ENCODE data around the gene LDLRAP1. TPM values are rescaled to one million over a fixed set of nuclear protein-coding genes. Genes with fewer than 3 reads are reported as not detected.

The LDLRAP1 gene
- total RNA-seq, 8 experiments from 2014 or later: 0.38 to 35.0 (median 4.5) TPM

DNA sequence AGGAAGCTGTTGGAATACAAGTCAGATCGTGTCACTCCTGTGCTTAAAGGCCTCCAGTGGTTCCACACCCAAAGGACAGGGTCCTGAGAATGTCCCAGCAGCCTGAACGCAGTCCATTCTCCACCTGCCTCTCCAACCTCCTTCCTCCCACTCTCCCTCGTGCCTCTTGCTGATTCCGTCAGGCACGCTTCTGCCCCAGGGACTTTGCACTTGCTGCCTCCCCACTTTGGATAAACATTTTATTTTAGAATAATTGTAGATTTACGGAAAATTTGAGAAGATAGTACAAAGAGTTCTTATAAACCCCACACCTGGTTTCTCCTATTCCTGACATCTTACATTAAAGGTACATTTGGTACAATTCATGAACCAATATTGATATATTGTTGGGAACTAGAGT is 28.4 kb upstream of the LDLRAP1 start:
- WGBS, 10 experiments: 58 to 100% (median 91%) methylated on average over 3 to 6 of the region's 6 CpGs; no CpG with 5 or more reads in 3 of the 10 experiments
- H3K4me3 ChIP-seq: no peak overlapping the region
- ATAC-seq (replicated peaks in 6 of 8): no peak
- H3K4me1 ChIP-seq (replicated peaks in 1 of 2): no peaks in the 10 kb centered on the region
- no peak overlapping the region for H3K27ac ChIP-seq
- in situ Hi-C loops (cut with MboI; ENCODE audit: low pct_unique_long_range_greater_than_20kb in 2 of 9, low sequenced_read_pairs in 9 of 9, unreplicated experiment in 9 of 9): no loop called here

DNA sequence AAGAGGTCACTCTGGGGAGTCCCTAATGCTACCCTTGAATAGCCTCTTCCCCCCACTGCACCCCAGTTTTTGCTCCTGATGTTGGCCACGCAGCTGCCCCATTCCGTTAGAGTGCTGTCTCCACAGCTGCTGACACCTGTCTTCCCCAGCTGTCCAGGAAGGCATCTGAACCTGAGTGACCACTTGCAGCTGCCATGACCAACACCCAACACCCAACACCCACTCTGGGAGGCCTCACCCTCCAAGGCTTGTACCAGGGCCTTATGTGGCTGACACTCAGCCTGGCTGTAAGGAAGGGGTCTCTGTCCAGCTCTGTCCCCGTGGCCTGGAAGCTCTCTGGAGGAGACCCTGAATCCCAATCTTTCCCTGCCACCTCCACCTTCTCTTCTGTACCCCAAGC is 26.7 kb upstream of the LDLRAP1 start:
- Histone ChIP-seq H3K4me1 (replicated peaks in 1 of 2) (no peaks in the 10 kb centered on the region), H3K4me3 (no peak overlapping the region), H3K27ac (no peak overlapping the region)
- no peak for ATAC-seq (replicated peaks in 6 of 8)
- in situ Hi-C loops (cut with MboI; ENCODE audit: low pct_unique_long_range_greater_than_20kb in 2 of 9, low sequenced_read_pairs in 9 of 9, unreplicated experiment in 9 of 9): no loop called here
- 0 to 61% (median 47%) methylated on average over 1 to 3 of the region's 3 CpGs; no CpG with 5 or more reads in 6 of the 10 experiments for WGBS, 10 experiments

DNA sequence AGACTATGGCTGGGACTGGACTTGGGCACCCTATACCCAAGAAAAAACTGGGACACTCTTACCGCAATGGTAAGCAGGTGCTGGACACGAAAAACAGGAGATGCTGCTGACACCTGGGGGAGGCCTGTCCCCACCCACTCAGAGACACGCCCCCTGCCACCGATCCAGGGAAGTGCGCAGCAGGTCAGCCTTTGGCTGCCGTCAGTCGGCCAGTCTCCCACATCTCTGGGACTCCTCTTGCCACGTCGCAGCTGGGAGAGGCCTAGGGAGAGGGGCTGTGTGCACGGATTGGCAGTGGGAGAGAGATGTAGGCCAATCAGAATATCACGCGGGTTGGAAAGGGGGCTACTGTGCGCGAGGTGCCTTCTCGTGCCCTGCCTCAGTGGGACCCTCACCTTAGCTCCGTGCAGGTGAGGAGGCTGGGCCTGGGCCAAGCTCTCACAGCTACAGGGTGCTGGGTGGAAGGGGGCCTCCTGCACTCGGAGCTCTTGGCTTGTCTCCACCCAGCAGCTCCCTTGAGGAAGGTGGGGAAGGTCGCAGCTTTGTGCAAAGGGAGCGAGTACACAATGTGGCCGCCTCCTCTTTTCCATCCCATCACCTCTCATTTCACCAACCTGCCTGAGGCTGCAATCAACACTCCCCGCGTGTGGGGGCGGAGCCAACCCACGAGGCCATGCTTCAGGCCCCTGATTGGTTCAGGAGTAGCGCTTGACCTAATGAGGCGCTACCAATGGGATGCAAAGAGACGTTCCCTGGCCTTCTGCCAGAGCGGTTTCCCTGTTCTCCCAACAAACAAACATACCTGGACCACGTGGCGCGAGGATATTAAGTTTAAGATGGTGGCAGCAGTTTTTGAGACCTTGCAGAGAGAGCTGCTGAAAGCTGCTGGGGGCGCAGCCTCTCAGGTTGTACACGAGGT is 25.7 kb upstream of the LDLRAP1 start:
- ATAC-seq (replicated peaks in 6 of 8): no peak
- H3K4me3 ChIP-seq: no peak overlapping the region
- in situ Hi-C loops (cut with MboI; ENCODE audit: low pct_unique_long_range_greater_than_20kb in 2 of 9, low sequenced_read_pairs in 9 of 9, unreplicated experiment in 9 of 9): no loop called here
- no peak overlapping the region for H3K27ac ChIP-seq
- H3K4me1 ChIP-seq (replicated peaks in 1 of 2): peaks cover 7 to 10% of the 10 kb centered on the region in 2 donors
- WGBS, 10 experiments: 76 to 100% (median 83%) methylated on average over 1 to 25 of the region's 33 CpGs; no CpG with 5 or more reads in 3 of the 10 experiments

DNA sequence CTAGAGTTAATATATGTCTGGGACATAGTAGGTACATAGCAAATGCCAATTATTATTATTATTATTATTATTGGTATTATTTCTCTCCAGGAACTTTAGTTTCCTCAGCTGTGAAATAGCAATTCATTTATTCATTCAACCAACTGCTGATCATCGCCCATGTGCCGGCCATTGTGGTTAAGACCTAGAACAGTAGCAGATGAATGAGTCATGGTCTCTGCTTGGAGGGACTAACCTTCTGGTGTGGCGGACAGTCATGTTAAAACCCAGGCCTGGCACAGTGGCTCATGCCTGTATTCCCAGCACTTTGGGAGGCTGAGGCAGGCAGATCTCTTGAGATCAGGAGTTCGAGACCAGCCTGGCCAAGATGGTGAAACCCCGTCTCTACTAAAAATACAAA is 23.8 kb upstream of the LDLRAP1 start:
- no peak overlapping the region for H3K4me3 ChIP-seq
- peak in 2 of 8 experiments; percentile 76 to 86 for ATAC-seq (replicated peaks in 6 of 8)
- 20 to 100% (median 82%) methylated on average over 1 to 5 of the region's 5 CpGs; no CpG with 5 or more reads in 1 of the 10 experiments for WGBS, 10 experiments
- H3K4me1 ChIP-seq (replicated peaks in 1 of 2): peaks cover 13 to 18% of the 10 kb centered on the region in 2 donors
- in situ Hi-C loops (cut with MboI; ENCODE audit: low pct_unique_long_range_greater_than_20kb in 2 of 9, low sequenced_read_pairs in 9 of 9, unreplicated experiment in 9 of 9): no loop called here
- no peak overlapping the region for H3K27ac ChIP-seq

DNA sequence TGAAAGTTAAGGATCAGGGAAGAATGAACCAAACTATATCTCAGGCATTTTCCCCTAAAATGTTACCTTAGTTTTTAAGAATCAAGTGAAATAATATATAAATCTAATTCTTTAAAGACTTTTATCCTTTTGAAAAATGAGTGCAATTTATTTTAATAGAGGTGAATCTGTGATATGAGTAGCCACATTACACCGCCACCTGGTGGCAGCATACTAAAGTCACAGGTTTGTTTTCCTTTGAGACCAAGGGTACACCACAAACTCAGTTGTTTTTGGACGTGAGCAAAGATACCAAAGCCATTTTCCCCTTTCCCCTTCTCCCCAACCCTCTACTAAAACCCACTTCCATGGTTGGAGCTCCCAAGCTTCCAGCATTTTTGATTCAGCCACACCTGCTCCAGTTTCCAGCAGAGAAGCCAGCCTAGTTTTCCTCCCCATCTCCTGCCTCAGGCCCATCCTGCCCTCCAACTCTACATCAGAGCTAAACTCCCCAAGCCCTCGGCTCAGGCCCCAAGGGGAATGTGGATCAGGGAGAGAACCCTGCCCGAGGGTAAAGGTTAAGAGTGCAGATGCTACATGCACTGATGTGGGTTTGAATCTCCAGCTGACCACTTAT is 22.9 kb upstream of the LDLRAP1 start:
- Histone ChIP-seq H3K4me3 (no peak overlapping the region), H3K27ac (no peak overlapping the region), H3K4me1 (replicated peaks in 1 of 2) (peaks cover 13 to 18% of the 10 kb centered on the region in 2 donors)
- ATAC-seq (replicated peaks in 6 of 8): peak in 2 of 8 experiments; percentile 50 to 74
- WGBS, 10 experiments: 0 to 33% (median 9%) methylated on average over 1 to 3 of the region's 4 CpGs; no CpG with 5 or more reads in 2 of the 10 experiments
- in situ Hi-C loops (cut with MboI; ENCODE audit: low pct_unique_long_range_greater_than_20kb in 2 of 9, low sequenced_read_pairs in 9 of 9, unreplicated experiment in 9 of 9): no loop called here

DNA sequence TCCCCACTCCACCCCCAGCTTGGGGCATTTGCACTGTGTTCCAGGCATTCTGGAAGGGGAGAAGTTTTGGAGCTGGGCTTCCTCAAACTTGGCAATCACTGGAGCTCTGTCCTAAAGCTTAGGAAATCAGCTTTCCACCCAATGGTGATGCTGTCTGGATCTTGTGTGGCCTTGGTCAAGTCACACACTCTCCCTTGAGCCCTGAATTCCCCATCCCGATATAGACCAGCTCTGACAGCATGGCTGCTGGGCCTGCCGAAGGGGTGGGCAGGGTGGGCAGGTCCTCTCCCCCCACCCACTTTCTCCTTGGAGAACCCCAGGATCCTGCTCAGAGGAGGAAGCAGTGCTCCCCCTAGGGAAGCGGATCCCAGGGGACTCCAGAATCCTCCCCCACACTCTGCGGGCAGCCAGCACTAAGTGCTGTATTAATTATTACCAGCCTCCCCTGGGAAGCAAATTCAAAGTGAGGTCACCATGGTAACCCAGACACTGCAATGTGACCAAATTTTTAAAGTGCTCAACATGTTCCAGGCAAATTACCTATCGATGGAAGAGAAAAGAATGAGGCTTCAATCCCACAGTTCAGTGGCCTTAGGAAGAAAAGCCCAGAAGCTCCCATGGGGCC is 21.3 kb upstream of the LDLRAP1 start:
- peak overlapping the region in 1 of 2 donors; percentile 32 for H3K27ac ChIP-seq
- peaks cover 13 to 18% of the 10 kb centered on the region in 2 donors for H3K4me1 ChIP-seq (replicated peaks in 1 of 2)
- H3K4me3 ChIP-seq: no peak overlapping the region
- in situ Hi-C loops (cut with MboI; ENCODE audit: low pct_unique_long_range_greater_than_20kb in 2 of 9, low sequenced_read_pairs in 9 of 9, unreplicated experiment in 9 of 9): no loop called here
- peak in 5 of 8 experiments; percentile 18 to 62 (median 24) for ATAC-seq (replicated peaks in 6 of 8)
- WGBS, 10 experiments: 0 to 80% (median 10%) methylated on average over 1 to 3 of the region's 5 CpGs; no CpG with 5 or more reads in 4 of the 10 experiments

DNA sequence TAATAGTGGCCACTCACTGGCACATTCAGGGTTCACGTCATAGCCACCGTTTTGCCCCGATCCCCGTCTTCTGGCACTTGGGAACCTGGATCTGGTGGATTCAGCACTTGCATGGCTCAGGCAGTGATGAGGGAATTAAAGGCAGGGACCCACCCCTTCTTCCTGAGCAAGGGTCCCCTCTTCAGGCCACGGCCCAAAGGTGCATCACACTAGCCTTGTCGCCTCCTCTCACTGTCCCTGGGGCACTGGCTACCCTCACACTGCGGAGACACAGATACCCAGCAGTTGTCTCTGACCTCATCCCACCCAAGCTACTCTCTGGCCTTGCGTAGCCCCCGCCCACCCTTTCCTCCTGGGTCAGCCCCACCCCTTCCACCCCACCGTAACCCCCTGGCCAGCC is 19.9 kb upstream of the LDLRAP1 start:
- in situ Hi-C loops (cut with MboI; ENCODE audit: low pct_unique_long_range_greater_than_20kb in 2 of 9, low sequenced_read_pairs in 9 of 9, unreplicated experiment in 9 of 9): no loop called here
- peak in 7 of 8 experiments; percentile 35 to 92 (median 83) for ATAC-seq (replicated peaks in 6 of 8)
- 20 to 77% (median 46%) methylated on average over 1 to 6 of the region's 10 CpGs; no CpG with 5 or more reads in 6 of the 10 experiments for WGBS, 10 experiments
- Histone ChIP-seq H3K4me1 (replicated peaks in 1 of 2) (peaks cover 13 to 18% of the 10 kb centered on the region in 2 donors), H3K4me3 (no peak overlapping the region), H3K27ac (peak overlapping the region in 1 of 2 donors; percentile 32)

DNA sequence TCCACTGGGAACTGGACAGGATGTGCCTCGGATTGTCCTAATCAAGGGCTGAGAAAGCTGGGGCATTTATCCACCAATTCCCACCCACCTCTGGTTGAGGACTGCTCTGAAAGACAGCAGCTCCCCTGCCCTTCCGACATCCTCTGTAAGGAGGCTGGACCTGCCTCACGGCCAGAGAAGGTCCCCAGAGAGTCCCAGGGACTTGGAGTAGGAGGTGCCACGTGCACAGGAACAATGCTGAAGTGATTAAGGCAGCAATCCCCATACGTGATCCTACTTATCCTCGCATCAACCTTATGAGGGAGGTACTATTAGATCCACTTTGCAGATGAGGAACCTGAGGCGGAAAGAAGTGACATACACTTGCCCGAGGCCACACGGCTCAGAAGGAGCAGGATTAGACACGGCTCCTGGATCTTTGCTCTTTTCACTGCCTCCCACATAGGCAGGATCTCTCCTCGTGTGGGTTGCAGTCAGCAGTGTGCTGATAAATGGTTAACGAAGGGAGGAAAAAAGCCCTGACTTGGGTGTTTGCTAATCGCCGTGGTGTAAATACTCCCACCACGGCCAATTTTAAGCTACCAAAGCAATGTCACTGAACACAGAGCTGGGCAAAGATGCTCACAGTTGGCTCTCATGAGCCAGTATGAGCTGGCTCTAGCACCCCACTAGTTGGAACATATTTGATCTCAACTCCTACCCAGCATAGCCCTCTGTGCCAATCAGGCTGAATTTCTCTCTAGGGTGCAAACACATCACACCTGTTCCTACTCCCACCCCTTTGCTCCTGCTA is 18.6 kb upstream of the LDLRAP1 start:
- peaks cover 16 to 22% of the 10 kb centered on the region in 2 donors for H3K4me1 ChIP-seq (replicated peaks in 1 of 2)
- ATAC-seq (replicated peaks in 6 of 8): no peak
- in situ Hi-C loops (cut with MboI; ENCODE audit: low pct_unique_long_range_greater_than_20kb in 2 of 9, low sequenced_read_pairs in 9 of 9, unreplicated experiment in 9 of 9): no loop called here
- no peak overlapping the region for H3K27ac ChIP-seq
- no peak overlapping the region for H3K4me3 ChIP-seq
- WGBS, 10 experiments: 20 to 84% (median 53%) methylated on average over 1 to 13 of the region's 15 CpGs; no CpG with 5 or more reads in 1 of the 10 experiments

DNA sequence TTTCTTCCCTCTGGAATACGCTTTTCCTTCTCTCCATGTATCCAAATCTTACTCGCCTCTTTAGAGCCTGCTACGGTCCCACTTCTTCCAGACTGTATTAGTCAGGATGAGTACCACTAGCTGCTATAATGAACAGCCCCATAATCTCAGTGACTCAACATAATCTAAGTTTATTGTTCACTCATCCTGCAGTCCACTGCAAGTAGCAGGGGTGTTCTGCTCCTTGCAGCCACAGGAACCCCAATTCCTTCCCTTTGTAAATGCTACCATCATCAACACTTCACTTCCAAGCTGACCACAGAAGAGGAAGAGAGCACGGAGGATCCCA is 18.1 kb upstream of the LDLRAP1 start:
- no peak overlapping the region for H3K27ac ChIP-seq
- H3K4me1 ChIP-seq (replicated peaks in 1 of 2): peaks cover 22% of the 10 kb centered on the region in 2 donors
- WGBS, 10 experiments: 20 to 100% (median 79%) methylated on average over 1 to 4 of the region's 4 CpGs; no CpG with 5 or more reads in 2 of the 10 experiments
- in situ Hi-C loops (cut with MboI; ENCODE audit: low pct_unique_long_range_greater_than_20kb in 2 of 9, low sequenced_read_pairs in 9 of 9, unreplicated experiment in 9 of 9): no loop called here
- ATAC-seq (replicated peaks in 6 of 8): no peak
- no peak overlapping the region for H3K4me3 ChIP-seq

DNA sequence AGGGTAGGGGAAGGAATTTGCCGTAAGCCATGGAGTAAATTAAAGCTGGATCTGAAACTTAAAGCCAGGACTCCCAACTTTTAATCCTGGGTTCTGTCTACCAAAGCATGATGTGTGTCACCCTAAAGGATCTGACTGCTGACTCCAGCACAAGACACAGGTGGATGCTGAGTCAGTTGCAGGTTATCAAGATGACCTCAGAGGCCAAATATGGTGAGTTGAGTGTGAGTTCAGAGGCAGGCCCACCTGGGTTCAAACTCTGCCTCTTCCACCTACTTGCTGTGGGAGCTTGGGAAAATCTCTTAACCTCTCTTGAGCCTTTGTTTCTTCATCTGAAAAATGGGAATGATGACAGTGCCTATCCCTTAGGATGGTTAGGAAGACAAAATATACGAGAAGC is 16.7 kb upstream of the LDLRAP1 start:
- in situ Hi-C loops (cut with MboI; ENCODE audit: low pct_unique_long_range_greater_than_20kb in 2 of 9, low sequenced_read_pairs in 9 of 9, unreplicated experiment in 9 of 9): no loop called here
- no peak for ATAC-seq (replicated peaks in 6 of 8)
- H3K27ac ChIP-seq: no peak overlapping the region

DNA sequence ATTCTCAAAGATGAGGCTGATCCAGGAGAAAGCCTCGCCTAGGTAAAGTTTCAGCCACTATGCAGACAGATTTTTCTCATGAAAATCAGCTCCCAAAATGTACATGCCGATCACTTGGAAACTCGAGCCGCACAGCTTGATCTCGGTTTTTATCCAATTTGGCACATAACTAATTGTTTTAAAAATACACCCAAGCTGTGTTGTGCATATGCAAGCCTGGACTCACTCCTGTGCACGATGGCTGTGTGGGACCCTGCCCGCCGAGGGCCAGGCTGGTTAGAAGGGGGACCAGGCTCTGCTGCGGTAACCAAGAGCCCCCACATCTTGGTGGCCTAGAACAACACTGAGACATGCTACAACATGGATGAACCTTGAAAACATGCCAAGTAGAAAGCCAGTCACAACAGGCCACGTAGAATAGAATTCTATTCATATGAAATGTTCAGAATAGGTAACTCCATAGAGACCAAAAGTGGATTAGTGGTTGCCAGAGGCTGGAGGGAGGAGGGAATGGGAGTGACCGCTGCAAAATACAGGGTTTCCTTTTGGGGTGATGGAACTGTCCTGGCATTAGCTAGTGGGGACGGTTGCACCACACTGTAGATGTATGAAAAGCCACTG is 16.1 kb upstream of the LDLRAP1 start:
- in situ Hi-C loops (cut with MboI; ENCODE audit: low pct_unique_long_range_greater_than_20kb in 2 of 9, low sequenced_read_pairs in 9 of 9, unreplicated experiment in 9 of 9): no loop called here

More for the DNA sequence above, 16.7 kb upstream of the LDLRAP1 start:
- no peak overlapping the region for H3K4me3 ChIP-seq
- 76 to 100% (median 100%) methylated on average over 1 to 2 of the region's 2 CpGs; no CpG with 5 or more reads in 3 of the 10 experiments for WGBS, 10 experiments
- H3K4me1 ChIP-seq (replicated peaks in 1 of 2): peaks cover 26% of the 10 kb centered on the region in 2 donors

More for the DNA sequence above, 16.1 kb upstream of the LDLRAP1 start:
- ATAC-seq (replicated peaks in 6 of 8): peak in 1 of 8 experiments; percentile 11
- Histone ChIP-seq H3K27ac (no peak overlapping the region), H3K4me1 (replicated peaks in 1 of 2) (peaks cover 20 to 23% of the 10 kb centered on the region in 2 donors), H3K4me3 (no peak overlapping the region)
- WGBS, 10 experiments: 20 to 85% (median 63%) methylated on average over 2 to 12 of the region's 12 CpGs; no CpG with 5 or more reads in 1 of the 10 experiments

Data from motor neuron (in vitro differentiated cells).